Fibroblast of skin of scalp (primary cell): ENCODE results near the gene LAMA2.

Experiments
- DNase-seq: peaks from one replicate; pipeline ENCODE4 v3.0.0-alpha.2; 2013

Gene LAMA2

GRCh38 chr6:129472239-129472638 is 589.3 kb downstream of the LAMA2 start:
- DNase-seq: no peak

DNA sequence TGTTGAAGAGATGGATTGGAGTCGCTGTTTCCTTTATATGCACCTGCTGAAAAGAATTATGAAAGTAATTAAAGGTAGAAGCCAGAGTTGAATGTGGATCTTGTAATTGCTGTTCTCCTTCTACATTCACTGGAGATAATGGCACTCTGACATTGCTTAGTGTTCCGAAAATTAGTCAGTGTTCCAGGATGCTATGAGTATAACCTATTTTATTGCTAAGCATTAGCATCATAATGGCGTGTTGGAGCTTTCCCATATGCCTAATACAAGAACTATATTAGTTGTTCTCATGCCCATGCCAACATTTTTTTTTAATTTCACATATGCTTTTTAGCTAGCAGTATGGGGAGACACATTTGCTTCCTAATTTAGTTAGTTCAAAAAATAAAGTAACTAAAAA is 590.6 kb downstream of the LAMA2 start:
- no peak for DNase-seq

DNA sequence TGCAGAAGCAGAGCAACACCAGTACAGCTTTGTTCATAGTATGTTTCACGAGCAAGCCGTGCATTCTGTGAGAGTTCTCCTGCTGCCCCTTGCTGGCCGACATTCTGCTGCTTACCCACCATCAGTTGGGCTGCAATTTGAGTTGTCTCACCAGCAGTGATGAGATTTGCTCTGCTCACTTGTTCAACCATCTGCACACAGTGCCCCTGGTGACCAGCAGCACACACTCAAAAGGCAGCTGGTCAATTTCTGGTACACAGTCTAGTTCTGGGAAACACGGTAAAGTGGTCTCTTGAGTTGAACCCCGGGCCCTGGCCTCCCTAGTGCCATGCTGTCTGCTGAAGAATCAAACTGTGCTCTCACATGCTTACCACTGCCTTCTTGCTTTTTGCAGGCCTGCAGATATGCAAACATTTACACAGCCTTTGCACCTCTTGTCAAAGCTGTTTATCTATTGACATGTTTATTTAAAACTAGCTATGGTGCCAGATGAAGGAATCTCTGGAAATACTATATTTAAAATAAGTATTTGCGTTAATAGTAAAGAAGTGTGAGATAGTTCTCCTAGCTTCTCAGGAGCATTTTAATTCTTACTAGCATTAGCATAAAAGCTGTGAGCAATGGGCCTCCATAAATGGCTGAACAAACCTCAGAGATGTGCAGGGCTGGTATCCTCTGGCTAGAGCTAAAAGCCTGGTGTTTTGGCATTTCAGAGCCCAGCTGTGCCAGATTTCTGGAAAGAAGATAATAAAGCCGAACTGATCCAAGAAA is 592.7 kb downstream of the LAMA2 start:
- no peak for DNase-seq

DNA sequence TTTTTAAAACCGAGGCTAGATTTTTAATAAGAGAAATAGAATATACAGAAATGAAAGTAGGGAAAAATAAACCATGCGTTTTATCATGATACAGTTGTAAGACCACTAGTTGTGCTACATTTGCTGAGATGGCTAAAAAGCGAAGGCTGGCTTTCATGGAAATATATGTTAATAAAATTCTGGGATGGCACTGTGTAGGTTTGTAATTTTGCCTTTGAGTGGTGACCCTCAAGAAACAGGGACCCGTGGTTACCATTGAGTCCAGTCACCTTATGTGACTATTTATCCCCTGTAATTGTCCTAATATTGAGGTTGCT is 593.3 kb downstream of the LAMA2 start:
- DNase-seq: no peak

GRCh38 chr6:129476810-129477209 is 593.9 kb downstream of the LAMA2 start:
- no peak for DNase-seq

GRCh38 chr6:129478379-129478778 is 595.4 kb downstream of the LAMA2 start:
- no peak for DNase-seq

GRCh38 chr6:129481706-129482105 is 598.8 kb downstream of the LAMA2 start:
- no peak for DNase-seq

DNA sequence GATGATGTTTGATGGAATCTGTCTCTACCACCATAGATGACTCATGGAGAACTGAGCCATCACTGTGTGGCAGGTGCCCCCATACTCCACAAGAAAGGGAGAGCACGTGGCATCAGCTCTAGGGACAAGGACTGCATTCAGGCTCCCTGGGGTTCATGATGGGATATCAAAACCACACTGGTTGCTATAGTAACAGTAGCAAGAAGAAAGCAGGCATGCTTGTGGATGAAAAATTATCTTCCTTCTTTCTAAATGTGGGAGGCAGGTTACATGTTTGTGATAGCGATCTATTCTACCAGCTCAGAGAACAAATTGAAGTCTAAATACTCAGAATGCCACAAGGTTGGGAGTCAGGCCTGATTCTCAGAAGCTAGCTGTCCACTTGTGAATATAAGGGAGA is 602.8 kb downstream of the LAMA2 start:
- DNase-seq: no peak

DNA sequence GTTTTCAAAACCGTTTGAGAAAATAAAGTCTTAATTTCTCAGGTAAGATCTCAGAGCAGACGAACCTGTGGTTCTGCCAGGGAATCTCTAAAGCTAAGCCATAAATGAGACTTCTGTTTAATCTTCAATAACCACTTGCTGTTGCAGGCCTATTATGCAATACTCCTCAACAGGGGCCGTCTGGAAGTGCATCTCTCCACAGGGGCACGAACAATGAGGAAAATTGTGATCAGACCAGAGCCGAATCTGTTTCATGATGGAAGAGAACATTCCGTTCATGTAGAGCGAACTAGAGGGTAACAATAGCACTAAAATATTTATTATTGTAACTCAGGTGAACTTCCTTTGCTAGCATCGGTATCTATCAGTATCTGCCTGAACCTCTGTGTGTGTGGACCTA is 603.4 kb downstream of the LAMA2 start:
- DNase-seq: no peak

DNA sequence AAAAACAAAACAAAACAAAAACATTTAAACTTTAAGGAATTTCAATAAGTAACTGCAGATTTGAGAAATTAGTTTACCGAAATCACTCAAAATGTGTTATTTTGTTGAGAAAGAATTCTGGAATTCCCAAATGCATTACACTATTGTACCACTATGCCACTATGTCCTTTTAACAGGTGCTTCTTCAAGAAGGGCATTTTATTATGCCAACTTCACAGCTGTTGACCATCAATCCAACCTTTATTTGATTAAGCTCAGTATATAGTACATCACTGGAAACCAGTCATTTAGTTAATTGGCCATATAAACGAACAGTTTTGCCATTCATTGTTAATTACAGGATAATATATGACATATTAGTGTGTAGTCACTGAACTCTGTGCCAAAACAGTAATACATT is 605.4 kb downstream of the LAMA2 start:
- no peak for DNase-seq

DNA sequence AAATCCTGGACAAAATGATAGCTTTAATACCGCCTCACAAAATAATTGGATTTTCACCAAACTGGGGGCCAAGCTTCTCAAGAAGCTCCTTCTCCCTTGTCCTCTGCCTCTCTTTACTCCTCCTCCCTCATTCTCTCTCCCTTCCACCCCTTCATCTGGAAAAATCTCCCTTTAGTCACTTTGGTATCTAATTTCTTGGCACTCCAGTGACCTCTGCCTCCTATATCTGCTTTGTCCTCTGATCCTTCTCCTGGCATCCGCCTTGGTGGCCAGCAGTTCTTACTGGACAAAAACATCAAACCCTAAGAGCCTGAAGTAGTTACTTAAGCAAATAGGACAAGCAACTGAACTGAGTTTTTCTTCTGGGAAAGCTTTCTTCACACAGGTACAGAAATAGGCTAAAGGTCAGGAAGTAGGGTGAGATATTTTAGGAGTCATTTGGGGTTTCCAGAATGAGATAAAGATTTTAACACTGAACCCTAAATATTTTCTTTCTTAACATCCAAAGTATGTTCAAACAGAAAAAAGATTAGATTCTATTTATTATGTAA is 606.4 kb downstream of the LAMA2 start:
- DNase-seq: no peak

DNA sequence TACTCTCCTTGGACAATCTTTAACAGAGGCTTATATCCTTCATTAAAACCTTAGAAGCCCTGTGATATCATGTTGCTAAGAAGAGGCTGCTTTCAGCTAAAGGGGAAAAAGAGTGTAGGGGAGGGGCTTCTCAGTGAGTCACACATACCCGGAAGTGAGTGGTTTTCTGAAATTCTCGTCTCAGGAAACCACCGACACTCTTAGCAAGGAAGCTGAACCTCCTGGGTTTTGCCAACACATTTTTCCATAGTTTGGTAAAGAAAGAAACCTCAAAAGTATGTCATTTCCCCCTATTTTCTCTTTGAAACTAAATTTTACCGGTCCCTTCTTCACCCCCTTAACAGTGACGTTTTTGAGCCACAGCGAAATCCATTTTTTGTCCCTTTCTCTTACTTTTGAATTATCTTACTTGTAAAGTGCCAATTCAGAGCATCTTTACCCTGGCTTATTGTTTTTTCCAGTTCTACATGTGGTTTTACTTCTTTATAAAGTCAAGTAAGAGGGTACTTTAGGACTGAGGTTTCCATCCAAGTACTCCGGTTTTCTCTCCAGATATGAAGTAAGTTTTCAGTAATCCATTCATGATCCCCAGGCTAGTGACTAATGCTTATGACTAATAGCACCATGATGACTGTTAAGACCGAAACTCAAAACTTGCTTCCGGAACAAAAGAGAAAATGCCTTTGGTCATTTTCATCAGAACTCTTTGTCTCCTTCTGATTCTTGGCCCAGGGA is 607.8 kb downstream of the LAMA2 start:
- peak; percentile 96 for DNase-seq

DNA sequence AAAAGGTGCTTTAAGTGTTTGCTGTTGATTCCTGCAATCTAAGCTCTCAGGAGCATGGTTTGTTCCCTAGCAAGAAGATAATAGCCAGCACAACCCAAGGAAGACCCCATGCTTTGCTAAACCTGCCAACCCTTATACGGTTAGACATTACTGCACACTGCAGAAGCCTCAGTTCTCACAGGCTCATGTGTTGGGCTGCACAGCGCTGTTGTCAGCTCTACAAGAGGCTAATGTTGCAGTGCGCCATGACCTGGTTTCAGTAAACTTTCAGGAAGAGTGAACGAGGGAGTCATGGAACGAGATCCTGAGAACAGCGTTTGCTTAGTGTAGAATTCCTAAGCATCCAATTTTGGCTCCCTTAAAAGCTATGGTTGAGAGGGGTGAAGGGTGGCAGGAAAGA is 608.5 kb downstream of the LAMA2 start:
- no peak for DNase-seq

DNA sequence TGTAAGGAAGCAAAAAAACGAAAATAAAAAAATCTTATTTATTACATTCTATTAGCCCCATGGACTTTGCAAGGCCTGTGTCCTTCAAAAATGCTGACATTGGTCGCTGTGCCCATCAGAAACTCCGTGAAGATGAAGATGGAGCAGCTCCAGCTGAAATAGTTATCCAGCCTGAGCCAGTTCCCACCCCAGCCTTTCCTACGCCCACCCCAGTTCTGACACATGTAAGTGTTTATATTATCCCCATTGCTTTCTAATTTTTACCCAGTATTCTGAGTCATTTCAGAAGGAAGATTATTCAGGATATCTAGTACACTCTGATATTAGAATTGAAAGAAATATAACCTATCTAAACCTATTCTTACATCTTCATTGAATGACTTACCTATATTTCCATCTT is 609.3 kb downstream of the LAMA2 start:
- DNase-seq: no peak

DNA sequence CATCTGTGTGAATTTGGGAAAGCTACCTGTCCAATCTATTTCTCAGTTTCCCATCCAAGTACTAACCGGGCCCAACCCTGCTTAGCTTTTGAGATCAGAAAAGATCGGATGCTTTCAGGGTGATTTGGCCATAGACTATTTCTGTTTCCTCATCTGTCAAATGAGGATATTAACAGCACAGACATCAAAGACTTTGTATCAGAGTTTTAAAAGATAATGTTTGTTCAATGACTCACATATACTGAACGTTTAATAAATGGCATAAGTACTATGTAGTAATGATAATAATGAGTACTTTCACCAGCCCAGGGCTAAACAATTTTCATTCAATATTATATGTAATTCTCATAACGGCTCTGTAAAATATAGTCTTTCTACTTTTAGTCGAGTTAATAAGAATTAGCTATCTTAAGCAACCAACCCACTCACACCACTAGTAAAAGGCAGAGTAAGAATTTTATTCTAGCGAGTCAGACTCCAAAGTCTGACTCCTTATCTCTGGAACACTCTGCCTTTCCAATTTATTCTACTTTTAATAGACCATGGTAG is 610.5 kb downstream of the LAMA2 start:
- DNase-seq: peak; percentile 57

DNA sequence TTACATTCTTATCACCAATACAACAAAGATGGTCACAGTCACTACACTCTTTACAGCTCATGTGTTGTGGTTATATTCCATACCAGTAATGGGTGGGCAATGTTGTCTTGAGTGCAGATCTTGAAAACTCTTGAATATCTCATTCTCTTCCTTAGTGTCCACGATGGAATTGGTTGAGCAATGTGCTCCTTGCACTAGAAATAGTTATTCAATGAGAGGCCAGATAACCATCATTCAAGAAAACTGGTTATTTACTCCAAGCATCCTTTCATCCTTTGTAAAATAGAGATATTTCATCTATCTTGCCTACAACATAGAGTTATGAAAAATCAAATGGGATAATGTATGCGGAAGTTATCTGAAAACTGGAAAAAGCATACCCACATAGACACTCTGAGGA is 611.2 kb downstream of the LAMA2 start:
- no peak for DNase-seq

GRCh38 chr6:129494586-129494985 is 611.6 kb downstream of the LAMA2 start:
- DNase-seq: no peak

- DNase-seq: no peak
Observed at GRCh38 chr6:129495652-129496051, 612.7 kb downstream of the LAMA2 start.

DNA sequence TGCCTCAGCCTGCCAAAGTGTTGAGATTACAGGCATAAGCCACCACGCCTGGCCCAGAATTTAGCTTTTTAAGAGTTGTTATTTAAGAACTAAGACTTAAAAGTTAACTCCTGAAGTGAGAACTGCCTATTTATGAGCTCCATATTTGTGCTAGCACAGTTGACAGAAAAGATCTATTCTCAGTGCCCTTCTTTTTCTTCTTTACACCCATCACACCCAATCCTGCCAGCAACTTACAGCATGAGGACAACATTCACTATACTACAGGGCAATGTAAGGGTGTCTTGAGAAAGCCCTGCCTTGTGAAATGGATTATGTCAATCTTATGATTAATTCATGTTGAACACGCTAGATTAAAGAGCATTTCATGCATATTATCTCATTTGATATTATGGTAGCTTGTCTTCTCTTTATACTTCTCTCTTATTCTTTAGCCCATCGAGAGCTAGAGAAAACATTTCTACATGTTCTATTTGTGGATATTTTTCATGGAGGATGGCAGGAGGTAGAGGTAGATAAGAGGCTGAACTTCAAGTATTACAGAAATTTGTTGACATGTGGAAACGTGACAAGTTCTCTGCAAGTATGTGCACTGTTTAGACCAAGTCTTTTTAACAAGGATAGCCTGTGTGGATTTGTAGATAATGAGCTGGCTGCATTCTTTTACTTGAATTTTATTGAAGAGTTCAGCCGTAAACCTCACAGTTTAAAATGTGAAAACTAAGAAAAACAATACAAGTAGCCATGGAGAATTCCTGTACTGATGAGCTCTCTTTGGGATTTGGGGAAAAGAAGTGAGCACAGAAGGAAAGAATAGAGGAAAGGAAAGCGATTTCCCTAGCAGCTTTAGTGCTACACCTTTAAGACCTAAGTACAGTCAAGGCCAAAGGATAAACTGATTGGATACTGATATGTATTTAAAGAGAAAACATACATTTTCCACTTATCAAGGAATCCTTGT is 614.8 kb downstream of the LAMA2 start:
- DNase-seq: no peak

- no peak for DNase-seq
Observed at GRCh38 chr6:129498541-129498940, 615.6 kb downstream of the LAMA2 start.

- DNase-seq: peak; percentile 61
Observed at GRCh38 chr6:129498950-129499842, 616.3 kb downstream of the LAMA2 start.

DNA sequence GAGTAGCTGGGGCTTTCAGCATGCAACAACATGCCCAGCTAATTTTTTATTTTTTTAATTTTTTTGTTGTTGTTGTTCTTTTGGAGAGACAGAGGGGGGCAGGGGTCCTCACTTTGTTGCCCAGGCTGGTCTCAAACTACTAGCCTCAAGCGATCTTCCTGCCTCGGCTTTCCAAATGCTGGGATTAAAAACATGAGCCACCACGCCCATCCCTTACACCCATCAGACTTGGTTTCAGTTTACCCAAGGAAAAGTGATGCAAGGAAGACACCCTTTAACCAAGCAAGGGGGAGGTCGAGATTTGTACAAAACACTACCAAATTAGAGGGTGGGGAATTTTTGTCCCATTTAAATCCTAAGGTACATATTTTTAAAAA is 616.9 kb downstream of the LAMA2 start:
- DNase-seq: no peak
